HepG2 (cell line): Measurements from ENCODE around the gene AGAP1. TPM values are rescaled to one million over a fixed set of nuclear protein-coding genes. Genes with fewer than 3 reads are reported as not detected.

Experiments used
- ATM ChIP-seq: fragments of 450-650 bp; IDR thresholded peaks from 2 replicates; pipeline ENCODE4 v1.7.1; 2017; ENCODE audit warnings: mild to moderate bottlenecking, borderline replicate concordance
- ELF1 ChIP-seq: sonication (generic); formaldehyde crosslinking; IDR thresholded peaks from 2 replicates; pipeline ENCODE4 v1.4.0; 2020; ENCODE audit warnings: missing genetic modification reagents
- GABPA ChIP-seq, 2 experiments: IDR thresholded peaks; 2 replicates each; pipeline ENCODE4 v1.6.1; 2011 to 2016; ENCODE audit warnings: low read depth in 2 of 2, low read length in 1 of 2, missing biosample characterization in 1 of 2, missing genetic modification characterization in 1 of 2
- KLF11 ChIP-seq: IDR thresholded peaks from 2 replicates; pipeline ENCODE4 v1.6.1; 2016; ENCODE audit warnings: missing compliant biosample characterization
- RFX3 ChIP-seq: IDR thresholded peaks from 2 replicates; pipeline ENCODE4 v1.6.1; 2016; ENCODE audit warnings: missing biosample characterization, missing genetic modification reagents
- SMARCE1 ChIP-seq: fragments of 450-650 bp; IDR thresholded peaks from 2 replicates; pipeline ENCODE4 v1.6.1; 2017; ENCODE audit warnings: borderline replicate concordance
- XBP1 ChIP-seq: sonication (generic); formaldehyde crosslinking; IDR thresholded peaks from 2 replicates; pipeline ENCODE4 v1.5.0; 2020; ENCODE audit warnings: missing genetic modification reagents
- ZNF138 ChIP-seq: sonication (generic); formaldehyde crosslinking; IDR thresholded peaks from 2 replicates; pipeline ENCODE4 v1.5.0; 2020; ENCODE audit warnings: mild to moderate bottlenecking, low read depth, missing genetic modification reagents
- ZSCAN25 ChIP-seq: sonication (generic); formaldehyde crosslinking; IDR thresholded peaks from 2 replicates; pipeline ENCODE4 v1.8.0; 2022; ENCODE audit warnings: mild to moderate bottlenecking, missing genetic modification reagents
- polyA plus RNA-seq, 8 experiments: library from polyadenylated mRNA; depleted of rRNA in 3 of 8; stranded (reverse) in 7 of 8; unstranded in 1 of 8; fragments of >200 nt; fragmentation: Illumina TruSeq in 4 of 8; extraction: Trizol in 4 of 8; gene quantifications; 2 replicates each; pipeline versions ENCODE4 v1.2.1 to v1.2.3, GENCODE V29; 2011 to 2016; ENCODE audit warnings: low read depth in 4 of 8, missing spikeins in 1 of 8, mixed read lengths in 1 of 8; ENCODE audit not compliant: insufficient read depth in 1 of 8
- total RNA-seq, 5 experiments: library from RNA; depleted of rRNA; stranded (reverse); fragments of >200 nt; fragmentation: Illumina TruSeq; extraction: Trizol; gene quantifications; 2 replicates each; pipeline ENCODE4 v1.2.3, GENCODE V29; 2016; ENCODE audit warnings: low read depth in 1 of 5
- TF ChIP-seq, protein P1 (sequence below): sonication (generic); formaldehyde crosslinking; IDR thresholded peaks from 2 replicates; pipeline ENCODE4 v1.4.0; 2020; ENCODE audit warnings: missing genetic modification reagents
- TF ChIP-seq, protein P2 (sequence below): sonication (generic); formaldehyde crosslinking; IDR thresholded peaks from 2 replicates; pipeline ENCODE4 v1.4.0; 2020; ENCODE audit warnings: missing genetic modification reagents, borderline replicate concordance
- TF ChIP-seq, protein P3 (sequence below): sonication (generic); formaldehyde crosslinking; IDR thresholded peaks from 2 replicates; pipeline ENCODE4 v1.4.0; 2020; ENCODE audit warnings: mild to moderate bottlenecking, low read depth, missing genetic modification reagents
- TF ChIP-seq, protein P4 (sequence below): sonication (generic); formaldehyde crosslinking; IDR thresholded peaks from 2 replicates; pipeline ENCODE4 v1.8.0; 2022; ENCODE audit warnings: mild to moderate bottlenecking, missing genetic modification reagents
- TF ChIP-seq, protein P5 (sequence below): sonication (generic); formaldehyde crosslinking; IDR thresholded peaks from 2 replicates; pipeline ENCODE4 v1.5.1; 2020; ENCODE audit warnings: missing genetic modification reagents, mild to moderate bottlenecking, borderline replicate concordance

AGAP1 gene
- total and polyA plus RNA-seq, 2 of the 13 experiments (the other 11 are each of a cell fraction or from before 2014, with no cell fraction given) = 21.2 to 32.7 TPM

DNA sequence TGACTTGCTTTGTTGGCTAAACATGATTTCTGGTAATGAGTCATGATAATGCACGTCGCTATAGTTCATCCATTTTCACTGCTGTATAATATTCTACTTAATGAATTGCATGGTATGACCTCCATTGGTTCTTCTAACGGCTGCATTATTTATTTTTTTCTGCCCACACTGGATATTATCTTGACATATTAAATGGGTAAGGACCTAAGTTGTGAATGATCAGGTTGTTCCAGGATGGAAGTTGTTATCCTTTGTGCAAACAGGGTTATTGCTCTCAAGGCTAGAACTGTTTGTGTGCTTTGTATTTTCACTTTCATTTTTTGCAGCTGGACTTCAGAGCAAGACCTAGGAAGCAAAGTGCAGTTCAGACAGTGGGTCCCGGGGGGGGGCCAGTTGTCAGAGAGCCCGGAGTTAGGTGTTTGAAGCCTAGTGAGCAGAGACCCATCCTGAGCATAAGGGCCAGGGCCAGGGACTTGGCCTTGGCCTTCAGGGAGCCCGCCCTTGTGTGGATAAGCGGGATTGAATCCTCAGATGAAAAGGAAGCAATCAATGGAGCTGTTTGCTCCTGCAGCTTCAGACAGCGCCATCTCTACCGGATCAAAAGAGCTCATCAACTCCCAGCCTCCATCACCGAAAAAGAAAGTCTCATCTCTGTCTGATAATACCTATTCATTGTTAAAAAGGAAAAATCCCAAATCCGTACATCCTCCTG lies 48.2 kb downstream of the AGAP1 start (continued):
- TF ChIP-seq, protein P1, sequence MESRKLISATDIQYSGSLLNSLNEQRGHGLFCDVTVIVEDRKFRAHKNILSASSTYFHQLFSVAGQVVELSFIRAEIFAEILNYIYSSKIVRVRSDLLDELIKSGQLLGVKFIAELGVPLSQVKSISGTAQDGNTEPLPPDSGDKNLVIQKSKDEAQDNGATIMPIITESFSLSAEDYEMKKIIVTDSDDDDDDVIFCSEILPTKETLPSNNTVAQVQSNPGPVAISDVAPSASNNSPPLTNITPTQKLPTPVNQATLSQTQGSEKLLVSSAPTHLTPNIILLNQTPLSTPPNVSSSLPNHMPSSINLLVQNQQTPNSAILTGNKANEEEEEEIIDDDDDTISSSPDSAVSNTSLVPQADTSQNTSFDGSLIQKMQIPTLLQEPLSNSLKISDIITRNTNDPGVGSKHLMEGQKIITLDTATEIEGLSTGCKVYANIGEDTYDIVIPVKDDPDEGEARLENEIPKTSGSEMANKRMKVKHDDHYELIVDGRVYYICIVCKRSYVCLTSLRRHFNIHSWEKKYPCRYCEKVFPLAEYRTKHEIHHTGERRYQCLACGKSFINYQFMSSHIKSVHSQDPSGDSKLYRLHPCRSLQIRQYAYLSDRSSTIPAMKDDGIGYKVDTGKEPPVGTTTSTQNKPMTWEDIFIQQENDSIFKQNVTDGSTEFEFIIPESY (CRISPR knock-in tag) = peak; percentile 83
- TF ChIP-seq, protein P2, sequence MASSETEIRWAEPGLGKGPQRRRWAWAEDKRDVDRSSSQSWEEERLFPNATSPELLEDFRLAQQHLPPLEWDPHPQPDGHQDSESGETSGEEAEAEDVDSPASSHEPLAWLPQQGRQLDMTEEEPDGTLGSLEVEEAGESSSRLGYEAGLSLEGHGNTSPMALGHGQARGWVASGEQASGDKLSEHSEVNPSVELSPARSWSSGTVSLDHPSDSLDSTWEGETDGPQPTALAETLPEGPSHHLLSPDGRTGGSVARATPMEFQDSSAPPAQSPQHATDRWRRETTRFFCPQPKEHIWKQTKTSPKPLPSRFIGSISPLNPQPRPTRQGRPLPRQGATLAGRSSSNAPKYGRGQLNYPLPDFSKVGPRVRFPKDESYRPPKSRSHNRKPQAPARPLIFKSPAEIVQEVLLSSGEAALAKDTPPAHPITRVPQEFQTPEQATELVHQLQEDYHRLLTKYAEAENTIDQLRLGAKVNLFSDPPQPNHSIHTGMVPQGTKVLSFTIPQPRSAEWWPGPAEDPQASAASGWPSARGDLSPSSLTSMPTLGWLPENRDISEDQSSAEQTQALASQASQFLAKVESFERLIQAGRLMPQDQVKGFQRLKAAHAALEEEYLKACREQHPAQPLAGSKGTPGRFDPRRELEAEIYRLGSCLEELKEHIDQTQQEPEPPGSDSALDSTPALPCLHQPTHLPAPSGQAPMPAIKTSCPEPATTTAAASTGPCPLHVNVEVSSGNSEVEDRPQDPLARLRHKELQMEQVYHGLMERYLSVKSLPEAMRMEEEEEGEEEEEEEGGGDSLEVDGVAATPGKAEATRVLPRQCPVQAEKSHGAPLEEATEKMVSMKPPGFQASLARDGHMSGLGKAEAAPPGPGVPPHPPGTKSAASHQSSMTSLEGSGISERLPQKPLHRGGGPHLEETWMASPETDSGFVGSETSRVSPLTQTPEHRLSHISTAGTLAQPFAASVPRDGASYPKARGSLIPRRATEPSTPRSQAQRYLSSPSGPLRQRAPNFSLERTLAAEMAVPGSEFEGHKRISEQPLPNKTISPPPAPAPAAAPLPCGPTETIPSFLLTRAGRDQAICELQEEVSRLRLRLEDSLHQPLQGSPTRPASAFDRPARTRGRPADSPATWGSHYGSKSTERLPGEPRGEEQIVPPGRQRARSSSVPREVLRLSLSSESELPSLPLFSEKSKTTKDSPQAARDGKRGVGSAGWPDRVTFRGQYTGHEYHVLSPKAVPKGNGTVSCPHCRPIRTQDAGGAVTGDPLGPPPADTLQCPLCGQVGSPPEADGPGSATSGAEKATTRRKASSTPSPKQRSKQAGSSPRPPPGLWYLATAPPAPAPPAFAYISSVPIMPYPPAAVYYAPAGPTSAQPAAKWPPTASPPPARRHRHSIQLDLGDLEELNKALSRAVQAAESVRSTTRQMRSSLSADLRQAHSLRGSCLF (CRISPR knock-in tag) = no peak
- TF ChIP-seq ATM (no peak), ZNF138 (CRISPR knock-in tag) (no peak), SMARCE1 (no peak), ELF1 (peak; percentile 77), ZSCAN25 (CRISPR knock-in tag) (peak; percentile 36; the same call in 1 of the 2 replicates), KLF11 (CRISPR knock-in tag) (0 out of 2 replicates have a peak, but pooled peaks have one; percentile 55), RFX3 (0 out of 2 replicates have a peak, but pooled peaks have one; percentile 43), XBP1 (CRISPR knock-in tag) (no peak), GABPA (IDR thresholded peaks at IDR 0.05; ENCODE audit: low read depth, low read length) (no peak), GABPA (CRISPR knock-in tag; IDR thresholded peaks at IDR 0.05; ENCODE audit: low read depth) (peak; percentile 74)
- TF ChIP-seq, protein P3, sequence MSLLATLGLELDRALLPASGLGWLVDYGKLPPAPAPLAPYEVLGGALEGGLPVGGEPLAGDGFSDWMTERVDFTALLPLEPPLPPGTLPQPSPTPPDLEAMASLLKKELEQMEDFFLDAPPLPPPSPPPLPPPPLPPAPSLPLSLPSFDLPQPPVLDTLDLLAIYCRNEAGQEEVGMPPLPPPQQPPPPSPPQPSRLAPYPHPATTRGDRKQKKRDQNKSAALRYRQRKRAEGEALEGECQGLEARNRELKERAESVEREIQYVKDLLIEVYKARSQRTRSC = no peak
- TF ChIP-seq, protein P4, sequence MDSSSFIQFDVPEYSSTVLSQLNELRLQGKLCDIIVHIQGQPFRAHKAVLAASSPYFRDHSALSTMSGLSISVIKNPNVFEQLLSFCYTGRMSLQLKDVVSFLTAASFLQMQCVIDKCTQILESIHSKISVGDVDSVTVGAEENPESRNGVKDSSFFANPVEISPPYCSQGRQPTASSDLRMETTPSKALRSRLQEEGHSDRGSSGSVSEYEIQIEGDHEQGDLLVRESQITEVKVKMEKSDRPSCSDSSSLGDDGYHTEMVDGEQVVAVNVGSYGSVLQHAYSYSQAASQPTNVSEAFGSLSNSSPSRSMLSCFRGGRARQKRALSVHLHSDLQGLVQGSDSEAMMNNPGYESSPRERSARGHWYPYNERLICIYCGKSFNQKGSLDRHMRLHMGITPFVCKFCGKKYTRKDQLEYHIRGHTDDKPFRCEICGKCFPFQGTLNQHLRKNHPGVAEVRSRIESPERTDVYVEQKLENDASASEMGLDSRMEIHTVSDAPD (CRISPR knock-in tag) = peak; percentile 81; the same call in 1 of the 2 replicates
- TF ChIP-seq, protein P5, sequence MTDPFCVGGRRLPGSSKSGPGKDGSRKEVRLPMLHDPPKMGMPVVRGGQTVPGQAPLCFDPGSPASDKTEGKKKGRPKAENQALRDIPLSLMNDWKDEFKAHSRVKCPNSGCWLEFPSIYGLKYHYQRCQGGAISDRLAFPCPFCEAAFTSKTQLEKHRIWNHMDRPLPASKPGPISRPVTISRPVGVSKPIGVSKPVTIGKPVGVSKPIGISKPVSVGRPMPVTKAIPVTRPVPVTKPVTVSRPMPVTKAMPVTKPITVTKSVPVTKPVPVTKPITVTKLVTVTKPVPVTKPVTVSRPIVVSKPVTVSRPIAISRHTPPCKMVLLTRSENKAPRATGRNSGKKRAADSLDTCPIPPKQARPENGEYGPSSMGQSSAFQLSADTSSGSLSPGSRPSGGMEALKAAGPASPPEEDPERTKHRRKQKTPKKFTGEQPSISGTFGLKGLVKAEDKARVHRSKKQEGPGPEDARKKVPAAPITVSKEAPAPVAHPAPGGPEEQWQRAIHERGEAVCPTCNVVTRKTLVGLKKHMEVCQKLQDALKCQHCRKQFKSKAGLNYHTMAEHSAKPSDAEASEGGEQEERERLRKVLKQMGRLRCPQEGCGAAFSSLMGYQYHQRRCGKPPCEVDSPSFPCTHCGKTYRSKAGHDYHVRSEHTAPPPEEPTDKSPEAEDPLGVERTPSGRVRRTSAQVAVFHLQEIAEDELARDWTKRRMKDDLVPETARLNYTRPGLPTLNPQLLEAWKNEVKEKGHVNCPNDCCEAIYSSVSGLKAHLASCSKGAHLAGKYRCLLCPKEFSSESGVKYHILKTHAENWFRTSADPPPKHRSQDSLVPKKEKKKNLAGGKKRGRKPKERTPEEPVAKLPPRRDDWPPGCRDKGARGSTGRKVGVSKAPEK (CRISPR knock-in tag) = no peak
